GM10248 (cell line): ENCODE data around the gene DGCR8.

ENCODE experiments used
- CTCF ChIA-PET: fragments of 300-600 bp; sonication (Branson Sonifier 250); formaldehyde crosslinking; extraction: SDS; loops from one replicate; lab custom pipeline; 2021; ENCODE audit warnings: antibody characterized with exemption; lab: Yijun Ruan, JAX
- POLR2A ChIA-PET: fragments of 350-650 bp; sonication (Branson Sonifier 250); formaldehyde crosslinking; extraction: SDS; loops from one replicate; lab custom pipeline; 2020; ENCODE audit warnings: antibody characterized with exemption; lab: Yijun Ruan, JAX
- DNase-seq: peaks from one replicate; pipeline ENCODE4 v3.0.0; 2012; ENCODE audit errors: extremely low spot score
- TF ChIP-seq, protein P1 (sequence below): IDR thresholded peaks from 2 replicates; pipeline ENCODE4 v1.5.1; 2012; ENCODE audit warnings: mild to moderate bottlenecking, low read depth; ENCODE audit errors: extremely low read depth, missing control alignments, control extremely low read depth

Gene DGCR8

DNA sequence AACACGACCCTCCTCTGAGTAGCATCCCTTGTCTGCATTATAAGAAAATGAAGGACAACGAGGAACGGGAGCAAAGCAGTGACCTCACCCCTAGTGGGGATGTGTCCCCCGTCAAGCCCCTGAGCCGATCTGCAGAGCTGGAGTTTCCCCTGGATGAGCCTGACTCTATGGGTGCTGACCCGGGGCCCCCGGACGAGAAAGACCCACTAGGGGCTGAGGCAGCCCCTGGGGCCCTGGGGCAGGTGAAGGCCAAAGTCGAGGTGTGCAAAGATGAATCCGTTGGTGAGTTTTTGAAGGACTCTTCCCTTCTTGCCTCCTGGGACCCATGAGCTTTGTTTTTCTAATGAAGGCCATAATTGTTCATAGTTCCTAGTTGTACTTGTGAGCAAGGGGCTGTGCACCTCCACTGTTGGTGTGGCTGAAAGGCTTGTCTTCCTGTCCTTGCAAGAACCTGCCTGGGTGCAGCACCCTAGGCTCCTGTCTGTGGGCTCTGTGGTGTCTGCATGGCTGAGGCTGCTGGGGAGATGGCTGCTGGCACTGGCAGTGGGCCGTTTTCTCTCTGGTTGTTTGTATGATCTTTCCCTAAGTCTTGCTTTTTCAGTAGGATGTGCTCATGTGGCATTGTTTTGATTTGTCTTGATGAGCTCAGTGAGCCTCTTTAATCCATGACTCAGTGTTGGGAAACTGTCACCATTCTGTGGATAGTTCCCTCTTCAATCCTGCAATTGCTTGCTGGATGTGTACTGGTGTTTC, 10.1 kb downstream of the DGCR8 start:
- TF ChIP-seq, protein P1, sequence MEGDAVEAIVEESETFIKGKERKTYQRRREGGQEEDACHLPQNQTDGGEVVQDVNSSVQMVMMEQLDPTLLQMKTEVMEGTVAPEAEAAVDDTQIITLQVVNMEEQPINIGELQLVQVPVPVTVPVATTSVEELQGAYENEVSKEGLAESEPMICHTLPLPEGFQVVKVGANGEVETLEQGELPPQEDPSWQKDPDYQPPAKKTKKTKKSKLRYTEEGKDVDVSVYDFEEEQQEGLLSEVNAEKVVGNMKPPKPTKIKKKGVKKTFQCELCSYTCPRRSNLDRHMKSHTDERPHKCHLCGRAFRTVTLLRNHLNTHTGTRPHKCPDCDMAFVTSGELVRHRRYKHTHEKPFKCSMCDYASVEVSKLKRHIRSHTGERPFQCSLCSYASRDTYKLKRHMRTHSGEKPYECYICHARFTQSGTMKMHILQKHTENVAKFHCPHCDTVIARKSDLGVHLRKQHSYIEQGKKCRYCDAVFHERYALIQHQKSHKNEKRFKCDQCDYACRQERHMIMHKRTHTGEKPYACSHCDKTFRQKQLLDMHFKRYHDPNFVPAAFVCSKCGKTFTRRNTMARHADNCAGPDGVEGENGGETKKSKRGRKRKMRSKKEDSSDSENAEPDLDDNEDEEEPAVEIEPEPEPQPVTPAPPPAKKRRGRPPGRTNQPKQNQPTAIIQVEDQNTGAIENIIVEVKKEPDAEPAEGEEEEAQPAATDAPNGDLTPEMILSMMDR, result no peak
- POLR2A ChIA-PET, result no interaction called here
- no peak for DNase-seq
- CTCF ChIA-PET, result interaction anchor here (1.2 kb wide), 1 partner anchor 11 kb away, joined by 3 read pairs; no protein-coding TSS in a partner anchor

DNA sequence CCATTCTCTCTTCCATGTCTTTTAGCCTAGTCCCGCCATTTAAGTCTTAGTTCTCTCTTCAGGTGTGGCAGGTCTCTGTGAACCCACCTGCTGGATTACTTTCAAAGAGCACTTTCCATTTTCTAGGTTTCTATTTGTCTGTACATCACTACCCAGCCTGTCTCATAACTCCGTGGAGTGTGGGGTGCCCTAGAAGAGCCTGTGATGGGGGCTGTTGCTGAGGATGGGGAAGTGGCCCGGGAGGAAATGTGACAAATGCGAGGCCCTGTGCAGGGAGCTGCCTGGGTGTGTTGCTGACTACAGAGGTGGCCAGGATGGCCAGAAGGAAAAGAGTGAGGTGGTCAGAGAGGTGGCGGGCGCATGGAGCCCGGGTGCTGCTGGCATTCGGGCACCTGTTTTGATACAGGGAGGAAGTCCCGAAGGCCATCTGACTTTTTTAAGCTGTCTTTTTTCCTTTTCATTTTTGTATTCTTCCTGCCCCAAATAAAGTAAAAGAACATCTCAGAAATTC, 10.7 kb downstream of the DGCR8 start:
- TF ChIP-seq, protein P1, result no peak
- ChIA-PET POLR2A (no interaction called here), CTCF (interaction anchor here (1.2 kb wide), 1 partner anchor 11 kb away, joined by 3 read pairs; no protein-coding TSS in a partner anchor)
- no peak for DNase-seq

DNA sequence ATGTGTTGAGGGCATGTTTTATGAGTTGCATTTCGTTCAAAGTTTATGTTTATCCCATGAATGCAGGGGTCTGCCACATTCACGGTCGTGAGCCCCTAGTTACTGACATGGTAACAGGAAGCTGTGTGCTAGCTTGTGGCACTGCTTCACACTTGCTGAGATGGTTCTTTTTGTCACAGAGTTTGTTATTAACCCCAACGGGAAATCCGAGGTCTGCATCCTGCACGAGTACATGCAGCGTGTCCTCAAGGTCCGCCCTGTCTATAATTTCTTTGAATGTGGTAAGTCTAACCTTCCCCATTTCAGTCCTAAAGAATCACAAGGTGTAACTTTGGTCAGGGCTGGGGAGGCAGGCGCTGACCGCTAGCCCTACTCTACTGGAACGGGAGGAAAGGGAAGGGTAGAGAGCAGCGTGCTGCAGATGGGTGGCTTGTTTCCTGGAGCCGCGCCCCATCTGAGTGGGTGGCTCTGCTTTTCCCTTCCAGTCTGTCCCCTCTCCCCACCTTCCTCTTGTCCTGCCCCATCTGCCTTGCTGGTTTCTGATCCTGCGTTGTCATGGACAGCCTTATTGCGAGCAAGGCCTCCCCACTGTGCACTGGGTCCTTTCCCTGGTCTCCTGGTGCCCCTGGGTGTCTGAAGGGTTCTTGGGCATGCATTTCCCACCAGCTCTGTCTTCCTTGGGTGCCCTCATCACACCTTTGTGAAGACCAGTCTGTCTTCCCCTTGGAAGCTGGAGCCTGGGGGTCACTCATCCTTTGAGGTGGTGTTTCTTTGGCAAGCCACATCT, 11.8 kb downstream of the DGCR8 start:
- TF ChIP-seq, protein P1, result no peak
- no peak for DNase-seq
- ChIA-PET POLR2A (no interaction called here), CTCF (interaction anchor here (1.0 kb wide), 1 partner anchor 9 kb away, joined by 3 read pairs; no protein-coding TSS in a partner anchor)

DNA sequence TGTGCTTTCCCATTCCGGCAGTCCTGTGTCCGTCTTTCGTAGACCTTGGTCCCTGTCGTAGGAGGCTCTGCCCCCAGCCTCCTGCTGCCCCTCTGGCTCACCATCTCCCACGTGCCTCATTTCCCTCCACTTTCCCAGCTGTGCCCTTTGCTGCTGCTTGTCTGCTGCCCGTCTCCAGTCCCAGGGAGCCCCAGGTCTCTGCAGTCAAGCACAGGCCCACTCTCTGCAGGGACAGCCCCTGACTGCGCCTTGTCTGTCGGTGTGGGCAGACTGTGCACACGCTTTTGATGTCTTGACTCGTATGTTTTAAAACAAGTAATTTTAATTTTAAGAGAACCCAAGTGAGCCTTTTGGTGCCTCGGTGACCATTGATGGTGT, 12.4 kb downstream of the DGCR8 start:
- ChIA-PET CTCF (no interaction called here), POLR2A (no interaction called here)
- DNase-seq, result no peak
- TF ChIP-seq, protein P1, result no peak

DNA sequence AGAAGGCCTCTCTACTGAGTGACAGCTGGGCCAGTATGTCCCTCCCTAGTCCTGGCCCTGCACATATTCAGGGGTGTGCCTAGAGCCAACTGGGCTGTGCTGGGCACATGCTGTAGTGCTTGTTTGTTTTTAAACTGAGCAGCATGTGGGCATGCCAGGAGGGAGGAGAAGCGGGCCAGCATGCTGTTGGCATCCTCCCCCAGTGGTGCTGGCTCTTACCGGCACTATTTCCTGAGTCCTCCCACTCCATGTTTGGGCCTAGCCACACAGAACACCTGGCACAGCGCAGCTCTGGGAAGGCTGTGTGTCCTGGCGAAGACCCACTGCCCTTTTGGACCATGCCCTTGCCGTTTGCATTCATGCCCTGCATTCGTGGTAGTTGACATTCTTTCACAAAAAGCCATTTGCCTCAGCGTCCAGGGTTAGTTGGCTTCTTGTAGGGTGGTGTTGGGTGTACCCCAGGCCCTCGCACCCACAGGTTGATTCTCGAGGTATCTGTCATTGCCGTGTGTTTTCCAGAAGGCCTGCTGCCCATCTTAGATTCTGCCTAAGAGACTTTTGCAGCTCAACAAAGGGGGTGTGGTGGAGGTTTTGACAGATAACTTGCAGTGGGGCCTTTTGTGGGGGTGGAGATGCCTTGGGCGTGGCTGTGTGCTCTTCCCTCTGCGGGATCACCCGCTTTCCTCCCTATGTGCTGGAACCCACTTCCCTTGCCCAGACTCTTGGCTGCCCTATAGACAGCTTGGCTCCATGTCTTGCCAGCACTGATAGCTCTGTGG, 13.6 kb downstream of the DGCR8 start:
- DNase-seq, result no peak
- ChIA-PET POLR2A (no interaction called here), CTCF (interaction anchor here (0.9 to 1.6 kb wide), 2 partner anchors 8 to 17 kb away, joined by 4 to 6 read pairs; no protein-coding TSS in a partner anchor)
- TF ChIP-seq, protein P1, result no peak
